Measurements from ENCODE around the gene KY.
"Not testable (repeated sequence)": the region's sequence is repeated elsewhere in the genome, so short reads cannot be mapped to it uniquely, and the experiment has no call there.

Gene KY

GRCh38 chr3:134579141-134579665, 71.6 kb downstream of the KY start:
- no peaks in the 10 kb centered on the region for H3K4me1 ChIP-seq (ENCODE audit: low read length)
- H3K79me2 ChIP-seq (ENCODE audit: low read length): no peaks in the 10 kb centered on the region
- TF ChIP-seq EZH2phosphoT487 (IDR thresholded peaks at IDR 0.05; ENCODE audit: low read length): no peak
- no peak for TF ChIP-seq EZH2 (optimal IDR thresholded peaks at IDR 0.05; ENCODE audit: low read depth, low read length)
- TF ChIP-seq, protein P1, sequence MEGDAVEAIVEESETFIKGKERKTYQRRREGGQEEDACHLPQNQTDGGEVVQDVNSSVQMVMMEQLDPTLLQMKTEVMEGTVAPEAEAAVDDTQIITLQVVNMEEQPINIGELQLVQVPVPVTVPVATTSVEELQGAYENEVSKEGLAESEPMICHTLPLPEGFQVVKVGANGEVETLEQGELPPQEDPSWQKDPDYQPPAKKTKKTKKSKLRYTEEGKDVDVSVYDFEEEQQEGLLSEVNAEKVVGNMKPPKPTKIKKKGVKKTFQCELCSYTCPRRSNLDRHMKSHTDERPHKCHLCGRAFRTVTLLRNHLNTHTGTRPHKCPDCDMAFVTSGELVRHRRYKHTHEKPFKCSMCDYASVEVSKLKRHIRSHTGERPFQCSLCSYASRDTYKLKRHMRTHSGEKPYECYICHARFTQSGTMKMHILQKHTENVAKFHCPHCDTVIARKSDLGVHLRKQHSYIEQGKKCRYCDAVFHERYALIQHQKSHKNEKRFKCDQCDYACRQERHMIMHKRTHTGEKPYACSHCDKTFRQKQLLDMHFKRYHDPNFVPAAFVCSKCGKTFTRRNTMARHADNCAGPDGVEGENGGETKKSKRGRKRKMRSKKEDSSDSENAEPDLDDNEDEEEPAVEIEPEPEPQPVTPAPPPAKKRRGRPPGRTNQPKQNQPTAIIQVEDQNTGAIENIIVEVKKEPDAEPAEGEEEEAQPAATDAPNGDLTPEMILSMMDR (IDR thresholded peaks at IDR 0.05; ENCODE audit: low read length): no peak
- H3K27ac ChIP-seq (ENCODE audit: low read length): no peak overlapping the region
- no peak overlapping the region for H3K4me2 ChIP-seq (ENCODE audit: low read depth, low read length)
- DNase-seq: no peak
- no peaks in the 10 kb centered on the region for H3F3A ChIP-seq (ENCODE audit: insufficient read depth, low read length)
- H3K36me3 ChIP-seq (replicated peaks; ENCODE audit: insufficient read depth, low read length): no peaks in the 10 kb centered on the region
- H3K9me3 ChIP-seq (replicated peaks; ENCODE audit: insufficient read depth, low read length): no peaks in the 10 kb centered on the region
- H3K9me2 ChIP-seq (replicated peaks; ENCODE audit: insufficient read depth, low read length): no peaks in the 10 kb centered on the region
- H3K4me3 ChIP-seq (ENCODE audit: low read length): no peak overlapping the region
- no peaks in the 10 kb centered on the region for H3K27me3 ChIP-seq (replicated peaks; ENCODE audit: insufficient read depth, low read length)
- no peak overlapping the region for H3K9ac ChIP-seq (ENCODE audit: low read length)
- H4K20me1 ChIP-seq (ENCODE audit: insufficient read depth, low read length): no peaks in the 10 kb centered on the region
- H2AFZ ChIP-seq (ENCODE audit: low read length): no peak overlapping the region

DNA sequence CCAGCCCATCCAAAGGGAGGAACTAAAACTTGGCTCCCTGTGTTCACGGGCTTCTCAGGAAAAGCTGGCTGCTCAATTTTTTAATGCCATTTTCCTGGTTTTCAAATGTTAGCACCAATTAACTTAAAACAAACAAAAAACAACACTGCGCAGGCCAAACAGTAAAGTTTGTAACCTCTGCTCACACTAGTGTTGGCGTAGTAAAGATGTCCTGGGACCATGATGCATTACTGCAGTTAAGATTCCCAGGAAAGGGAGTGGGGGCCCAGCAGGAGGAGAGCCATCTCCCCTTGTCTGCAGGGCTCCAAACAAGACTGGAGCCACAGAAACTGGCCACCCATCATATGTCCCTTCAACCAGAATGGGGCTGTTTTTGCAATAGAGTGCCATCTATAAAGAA, 74.0 kb downstream of the KY start:
- Histone ChIP-seq H3K9me3 (replicated peaks; ENCODE audit: insufficient read depth, low read length) (no peaks in the 10 kb centered on the region), H3K9ac (ENCODE audit: low read length) (no peak overlapping the region), H3K27me3 (replicated peaks; ENCODE audit: insufficient read depth, low read length) (no peaks in the 10 kb centered on the region), H3K36me3 (replicated peaks; ENCODE audit: insufficient read depth, low read length) (no peaks in the 10 kb centered on the region), H3K27ac (ENCODE audit: low read length) (no peak overlapping the region), H4K20me1 (ENCODE audit: insufficient read depth, low read length) (no peaks in the 10 kb centered on the region), H3K4me3 (ENCODE audit: low read length) (no peak overlapping the region), H3F3A (ENCODE audit: insufficient read depth, low read length) (no peaks in the 10 kb centered on the region), H3K79me2 (ENCODE audit: low read length) (no peaks in the 10 kb centered on the region), H3K4me2 (ENCODE audit: low read depth, low read length) (no peak overlapping the region), H3K9me2 (replicated peaks; ENCODE audit: insufficient read depth, low read length) (no peaks in the 10 kb centered on the region), H3K4me1 (ENCODE audit: low read length) (no peaks in the 10 kb centered on the region), H2AFZ (ENCODE audit: low read length) (no peak overlapping the region)
- TF ChIP-seq, protein P1 (IDR thresholded peaks at IDR 0.05; ENCODE audit: low read length): no peak
- TF ChIP-seq EZH2phosphoT487 (IDR thresholded peaks at IDR 0.05; ENCODE audit: low read length) (no peak), EZH2 (optimal IDR thresholded peaks at IDR 0.05; ENCODE audit: low read depth, low read length) (no peak)
- DNase-seq: no peak

GRCh38 chr3:134576426-134576825, 74.4 kb downstream of the KY start:
- no peaks in the 10 kb centered on the region for H3K9me2 ChIP-seq (replicated peaks; ENCODE audit: insufficient read depth, low read length)
- H3K9ac ChIP-seq (ENCODE audit: low read length): no peak overlapping the region
- H3K36me3 ChIP-seq (replicated peaks; ENCODE audit: insufficient read depth, low read length): no peaks in the 10 kb centered on the region
- no peaks in the 10 kb centered on the region for H4K20me1 ChIP-seq (ENCODE audit: insufficient read depth, low read length)
- no peaks in the 10 kb centered on the region for H3K27me3 ChIP-seq (replicated peaks; ENCODE audit: insufficient read depth, low read length)
- H3K79me2 ChIP-seq (ENCODE audit: low read length): no peaks in the 10 kb centered on the region
- no peak overlapping the region for H2AFZ ChIP-seq (ENCODE audit: low read length)
- TF ChIP-seq, protein P1 (IDR thresholded peaks at IDR 0.05; ENCODE audit: low read length): no peak
- TF ChIP-seq EZH2 (optimal IDR thresholded peaks at IDR 0.05; ENCODE audit: low read depth, low read length): no peak
- no peak for TF ChIP-seq EZH2phosphoT487 (IDR thresholded peaks at IDR 0.05; ENCODE audit: low read length)
- no peaks in the 10 kb centered on the region for H3K4me1 ChIP-seq (ENCODE audit: low read length)
- no peaks in the 10 kb centered on the region for H3K9me3 ChIP-seq (replicated peaks; ENCODE audit: insufficient read depth, low read length)
- no peaks in the 10 kb centered on the region for H3F3A ChIP-seq (ENCODE audit: insufficient read depth, low read length)
- H3K4me2 ChIP-seq (ENCODE audit: low read depth, low read length): no peak overlapping the region
- no peak overlapping the region for H3K4me3 ChIP-seq (ENCODE audit: low read length)
- H3K27ac ChIP-seq (ENCODE audit: low read length): no peak overlapping the region
- no peak for DNase-seq

- not testable (repeated sequence) for H3K9ac ChIP-seq (ENCODE audit: low read length); H3K4me1 ChIP-seq (ENCODE audit: low read length); H3K27me3 ChIP-seq (replicated peaks; ENCODE audit: insufficient read depth, low read length); H3K4me3 ChIP-seq (ENCODE audit: low read length); H2AFZ ChIP-seq (ENCODE audit: low read length); DNase-seq; H3K9me2 ChIP-seq (replicated peaks; ENCODE audit: insufficient read depth, low read length); H3K27ac ChIP-seq (ENCODE audit: low read length); H3K79me2 ChIP-seq (ENCODE audit: low read length); H3K36me3 ChIP-seq (replicated peaks; ENCODE audit: insufficient read depth, low read length); H3K4me2 ChIP-seq (ENCODE audit: low read depth, low read length); H4K20me1 ChIP-seq (ENCODE audit: insufficient read depth, low read length); H3F3A ChIP-seq (ENCODE audit: insufficient read depth, low read length); H3K9me3 ChIP-seq (replicated peaks; ENCODE audit: insufficient read depth, low read length)
Measured at GRCh38 chr3:134569899-134570298, 80.9 kb downstream of the KY start.
